ENCODE measurements around the gene ESYT1.

The ESYT1 gene, protein sequence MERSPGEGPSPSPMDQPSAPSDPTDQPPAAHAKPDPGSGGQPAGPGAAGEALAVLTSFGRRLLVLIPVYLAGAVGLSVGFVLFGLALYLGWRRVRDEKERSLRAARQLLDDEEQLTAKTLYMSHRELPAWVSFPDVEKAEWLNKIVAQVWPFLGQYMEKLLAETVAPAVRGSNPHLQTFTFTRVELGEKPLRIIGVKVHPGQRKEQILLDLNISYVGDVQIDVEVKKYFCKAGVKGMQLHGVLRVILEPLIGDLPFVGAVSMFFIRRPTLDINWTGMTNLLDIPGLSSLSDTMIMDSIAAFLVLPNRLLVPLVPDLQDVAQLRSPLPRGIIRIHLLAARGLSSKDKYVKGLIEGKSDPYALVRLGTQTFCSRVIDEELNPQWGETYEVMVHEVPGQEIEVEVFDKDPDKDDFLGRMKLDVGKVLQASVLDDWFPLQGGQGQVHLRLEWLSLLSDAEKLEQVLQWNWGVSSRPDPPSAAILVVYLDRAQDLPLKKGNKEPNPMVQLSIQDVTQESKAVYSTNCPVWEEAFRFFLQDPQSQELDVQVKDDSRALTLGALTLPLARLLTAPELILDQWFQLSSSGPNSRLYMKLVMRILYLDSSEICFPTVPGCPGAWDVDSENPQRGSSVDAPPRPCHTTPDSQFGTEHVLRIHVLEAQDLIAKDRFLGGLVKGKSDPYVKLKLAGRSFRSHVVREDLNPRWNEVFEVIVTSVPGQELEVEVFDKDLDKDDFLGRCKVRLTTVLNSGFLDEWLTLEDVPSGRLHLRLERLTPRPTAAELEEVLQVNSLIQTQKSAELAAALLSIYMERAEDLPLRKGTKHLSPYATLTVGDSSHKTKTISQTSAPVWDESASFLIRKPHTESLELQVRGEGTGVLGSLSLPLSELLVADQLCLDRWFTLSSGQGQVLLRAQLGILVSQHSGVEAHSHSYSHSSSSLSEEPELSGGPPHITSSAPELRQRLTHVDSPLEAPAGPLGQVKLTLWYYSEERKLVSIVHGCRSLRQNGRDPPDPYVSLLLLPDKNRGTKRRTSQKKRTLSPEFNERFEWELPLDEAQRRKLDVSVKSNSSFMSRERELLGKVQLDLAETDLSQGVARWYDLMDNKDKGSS

DNA sequence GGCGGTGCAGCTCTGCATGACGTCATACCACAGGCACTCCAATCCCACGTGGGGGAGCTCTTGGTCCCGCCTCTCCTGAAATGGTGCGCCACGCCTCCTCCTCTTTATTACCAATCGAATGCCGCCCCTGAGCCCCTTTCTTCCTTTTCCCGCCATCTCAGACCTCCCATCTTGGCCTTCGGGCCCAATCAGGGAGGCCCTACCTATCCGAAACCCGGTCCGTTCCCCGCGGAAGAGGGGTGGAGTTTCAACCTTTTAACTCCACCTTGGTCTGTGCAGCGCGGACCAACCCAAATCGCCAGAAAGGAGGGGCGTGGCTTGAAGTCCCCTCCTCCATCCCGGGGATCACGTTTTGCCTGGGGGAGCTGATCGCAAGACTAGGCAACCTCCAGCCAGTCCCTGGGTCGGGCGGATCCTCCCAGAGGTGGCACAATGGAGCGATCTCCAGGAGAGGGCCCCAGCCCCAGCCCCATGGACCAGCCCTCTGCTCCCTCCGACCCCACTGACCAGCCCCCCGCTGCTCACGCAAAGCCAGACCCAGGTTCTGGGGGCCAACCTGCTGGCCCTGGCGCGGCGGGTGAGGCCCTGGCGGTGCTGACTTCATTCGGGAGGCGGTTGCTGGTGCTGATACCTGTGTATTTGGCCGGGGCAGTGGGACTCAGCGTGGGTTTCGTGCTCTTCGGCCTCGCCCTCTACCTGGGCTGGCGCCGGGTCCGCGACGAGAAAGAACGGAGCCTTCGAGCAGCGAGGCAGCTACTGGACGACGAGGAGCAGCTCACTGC, at the start of gene ESYT1:
ESYT1 (plus strand) TSS at position 380 of the 782 bp plus-strand sequence; CDS start at position 433, 53 bp downstream.
- peak; percentile 98 for DNase-seq (ENCODE audit: low spot score)

DNA sequence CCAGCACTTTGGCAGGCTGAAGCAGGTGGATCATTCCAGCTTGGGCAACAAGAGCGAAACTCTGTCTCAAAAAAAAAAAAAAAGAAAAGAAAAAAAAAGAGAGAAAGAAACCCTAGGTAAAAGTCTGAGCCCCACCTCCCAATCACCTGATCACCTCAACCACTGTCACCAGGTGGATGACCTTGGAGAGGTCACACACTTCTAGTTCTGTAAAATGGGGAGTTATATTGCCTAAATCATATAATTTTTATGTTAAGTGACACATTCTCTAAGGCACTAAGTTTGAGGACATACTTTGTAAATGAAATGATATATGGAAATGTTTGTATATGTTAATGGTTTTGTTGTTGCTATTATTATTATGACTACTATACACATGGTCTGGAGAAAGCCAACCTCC, 49.6 kb upstream of the ESYT1 start:
- no peak for DNase-seq (ENCODE audit: low spot score)

DNA sequence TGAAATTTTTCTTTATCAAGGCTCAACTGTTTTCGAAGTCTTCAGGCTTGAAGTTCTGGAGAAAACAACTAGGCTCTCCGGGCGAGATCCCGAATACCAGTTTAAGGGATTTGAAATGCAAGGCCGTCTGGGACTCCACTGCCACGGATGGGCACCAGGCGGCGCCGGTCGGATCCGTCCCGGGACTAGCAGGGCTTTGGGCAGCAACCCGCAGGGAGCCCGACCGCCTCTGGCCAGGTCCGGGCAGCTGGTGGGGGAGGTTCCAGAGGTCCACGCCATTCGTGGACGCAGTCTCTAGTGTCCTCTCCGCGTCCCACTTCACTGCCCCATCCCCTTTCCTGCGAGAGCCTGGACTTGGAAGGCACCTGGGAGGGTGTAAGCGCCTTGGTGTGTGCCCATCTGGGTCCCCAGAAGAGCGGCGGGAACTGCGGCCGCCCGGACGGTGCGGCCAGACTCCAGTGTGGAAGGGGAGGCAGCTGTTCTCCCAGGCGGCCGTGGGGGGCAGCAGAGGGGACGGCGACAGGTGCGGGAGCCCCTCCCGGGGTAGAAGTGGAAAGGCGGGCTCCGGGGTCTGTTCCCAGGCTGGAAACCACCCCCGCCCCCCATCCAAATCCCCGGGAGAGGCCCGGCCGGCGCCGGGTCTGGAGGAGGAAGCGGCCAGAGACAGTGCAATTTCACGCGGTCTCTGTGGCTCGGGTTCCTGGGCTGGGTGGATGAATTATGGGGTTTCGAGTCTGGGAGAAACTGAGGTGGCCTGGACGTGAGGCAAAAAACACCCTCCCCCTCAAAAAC, 48.9 kb upstream of the ESYT1 start:
- peak; percentile 87 for DNase-seq (ENCODE audit: low spot score)

DNA sequence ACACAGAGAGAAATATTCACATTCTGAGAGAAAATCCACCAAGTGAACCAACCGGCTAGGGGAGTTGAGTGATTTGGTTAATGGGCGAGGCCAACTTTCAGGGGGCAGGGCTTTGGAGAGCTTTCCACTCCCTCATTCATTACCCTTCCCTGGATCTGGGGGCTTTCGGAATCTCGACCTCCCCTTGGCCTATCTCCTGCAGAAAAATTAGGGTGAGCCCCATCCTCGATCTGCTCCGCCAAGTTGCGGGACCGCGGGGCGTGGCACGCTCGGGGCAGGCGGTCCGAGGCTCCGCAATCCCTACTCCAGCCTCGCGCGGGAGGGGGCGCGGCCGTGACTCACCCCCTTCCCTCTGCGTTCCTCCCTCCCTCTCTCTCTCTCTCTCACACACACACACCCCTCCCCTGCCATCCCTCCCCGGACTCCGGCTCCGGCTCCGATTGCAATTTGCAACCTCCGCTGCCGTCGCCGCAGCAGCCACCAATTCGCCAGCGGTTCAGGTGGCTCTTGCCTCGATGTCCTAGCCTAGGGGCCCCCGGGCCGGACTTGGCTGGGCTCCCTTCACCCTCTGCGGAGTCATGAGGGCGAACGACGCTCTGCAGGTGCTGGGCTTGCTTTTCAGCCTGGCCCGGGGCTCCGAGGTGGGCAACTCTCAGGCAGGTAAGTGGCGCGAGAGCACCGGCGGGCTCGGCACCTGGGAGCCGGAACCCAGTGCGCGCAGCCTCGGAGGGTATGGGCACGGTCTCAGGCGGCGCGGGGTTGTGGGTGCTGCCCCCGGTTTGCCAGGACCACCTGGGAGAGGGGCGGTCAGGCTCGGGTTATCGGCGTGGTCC, 48.1 kb upstream of the ESYT1 start, which contains the start of gene ERBB3:
ERBB3 (plus strand) TSS at position 443 of the 833 bp plus-strand sequence; CDS start at position 579, 136 bp downstream.
- DNase-seq (ENCODE audit: low spot score): peak; percentile 86

DNA sequence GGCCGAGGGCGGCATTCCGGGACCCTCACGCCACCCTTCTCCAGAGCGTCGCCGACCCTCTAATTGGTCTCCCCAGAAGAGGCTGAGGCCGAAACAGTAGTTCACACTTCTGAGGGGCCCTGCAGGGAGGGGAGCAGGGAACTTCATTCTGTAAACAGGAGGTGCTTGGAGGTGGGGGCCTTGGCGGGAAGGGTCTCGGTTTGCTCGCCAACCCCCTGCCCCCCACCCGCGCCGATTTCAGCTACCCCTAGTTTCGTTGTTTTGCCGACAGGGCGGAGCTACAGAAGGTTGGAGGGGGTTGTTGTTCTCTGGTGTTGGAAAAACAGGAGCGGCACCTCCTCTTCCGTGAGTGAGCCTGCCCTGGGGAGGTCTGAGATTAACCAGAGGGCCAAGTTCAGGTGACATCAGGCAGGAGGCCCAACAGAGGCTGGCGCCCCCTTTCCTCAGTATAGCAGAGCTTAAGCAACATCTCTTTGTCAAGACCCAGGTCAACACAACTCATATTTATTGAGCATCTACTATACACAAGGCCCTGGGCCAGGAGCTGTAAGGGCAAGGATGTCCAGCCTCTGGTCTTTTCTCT, 47.4 kb upstream of the ESYT1 start:
- DNase-seq (ENCODE audit: low spot score): no peak

DNA sequence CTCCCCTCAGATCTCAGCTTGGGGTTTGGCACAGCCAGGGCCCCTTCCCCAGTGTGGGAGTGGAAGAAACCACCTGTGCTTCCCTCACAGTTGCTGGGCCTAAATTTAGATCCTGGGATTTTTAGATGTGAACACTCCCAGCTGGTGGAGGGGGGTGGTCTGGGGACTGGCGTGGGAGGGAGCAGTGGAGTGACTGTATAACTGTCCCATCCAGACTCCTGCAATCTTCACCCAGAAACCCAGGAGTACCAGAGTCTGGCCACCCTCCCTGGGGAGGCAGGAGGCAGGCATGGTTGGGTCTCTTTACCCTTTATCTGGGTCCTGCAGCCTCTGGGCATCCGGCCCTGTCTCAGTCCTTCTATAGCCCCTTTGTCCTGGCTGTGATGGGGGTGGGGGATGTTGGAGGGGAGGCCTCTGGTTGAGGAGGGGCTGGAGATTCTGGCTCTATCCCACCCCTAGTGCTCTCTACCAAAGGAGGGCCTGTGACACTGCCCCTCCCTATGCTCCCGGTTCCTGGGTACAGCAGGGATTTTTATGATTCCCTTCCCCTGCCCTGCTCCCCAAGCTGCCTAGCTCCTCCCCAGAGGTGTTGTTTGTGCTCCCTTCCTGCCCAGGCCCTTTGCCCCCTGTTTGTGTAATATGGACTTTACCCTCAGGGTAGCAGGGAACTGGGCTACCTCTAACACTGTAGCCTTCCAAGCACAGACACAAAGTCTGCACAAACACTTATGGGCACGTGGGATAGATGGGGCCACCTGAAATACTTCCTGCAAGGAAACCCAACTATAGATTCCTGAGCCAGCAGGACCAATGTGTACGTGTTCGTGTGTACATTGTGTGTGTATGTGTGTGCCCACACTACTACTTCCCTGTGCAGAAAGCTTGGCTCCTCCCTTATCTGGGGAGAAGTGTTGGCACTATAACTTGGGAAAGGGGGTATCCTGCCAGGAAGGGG, 46.4 kb upstream of the ESYT1 start:
- peak; percentile 89 for DNase-seq (ENCODE audit: low spot score)

DNA sequence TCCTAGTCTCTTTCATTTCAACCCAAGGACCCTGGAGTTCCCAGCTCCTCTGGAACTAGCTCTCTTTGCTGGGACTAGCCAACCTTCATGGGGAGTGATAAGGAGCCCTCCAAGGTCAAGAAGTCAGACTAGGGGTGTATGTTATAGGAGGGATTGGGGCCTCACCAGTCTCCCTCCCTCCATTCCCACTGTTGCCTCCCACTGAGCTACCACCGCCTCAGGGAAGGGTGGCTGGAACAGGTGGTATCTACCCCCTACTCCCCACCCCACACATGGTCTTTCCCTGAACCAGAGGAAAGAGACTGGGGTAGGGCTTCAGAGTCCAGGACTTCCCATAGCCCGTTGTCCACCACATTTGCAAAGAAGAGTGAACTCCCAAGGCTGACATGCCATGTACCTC, 45.7 kb upstream of the ESYT1 start:
- DNase-seq (ENCODE audit: low spot score): no peak

DNA sequence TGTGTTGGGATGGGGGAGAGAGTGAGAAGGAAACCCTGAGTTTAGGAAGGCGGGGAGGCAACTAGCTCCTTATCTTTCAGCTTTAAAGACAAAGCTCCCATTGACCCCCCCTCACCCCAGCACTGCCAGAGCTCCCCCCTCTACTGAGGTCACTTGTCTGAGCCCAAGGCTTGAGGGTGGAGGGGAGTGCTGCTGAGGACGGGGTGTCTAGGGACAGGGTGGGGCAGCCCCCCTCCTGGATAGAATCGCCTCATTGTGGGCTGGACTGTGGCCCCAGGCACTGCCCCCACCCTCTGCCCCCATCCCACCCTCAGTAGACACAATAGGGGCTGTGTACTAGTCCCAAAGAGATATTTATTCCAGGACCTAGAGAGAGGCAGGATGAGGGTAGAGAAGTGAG, 45.1 kb upstream of the ESYT1 start:
- DNase-seq (ENCODE audit: low spot score): peak; percentile 97

DNA sequence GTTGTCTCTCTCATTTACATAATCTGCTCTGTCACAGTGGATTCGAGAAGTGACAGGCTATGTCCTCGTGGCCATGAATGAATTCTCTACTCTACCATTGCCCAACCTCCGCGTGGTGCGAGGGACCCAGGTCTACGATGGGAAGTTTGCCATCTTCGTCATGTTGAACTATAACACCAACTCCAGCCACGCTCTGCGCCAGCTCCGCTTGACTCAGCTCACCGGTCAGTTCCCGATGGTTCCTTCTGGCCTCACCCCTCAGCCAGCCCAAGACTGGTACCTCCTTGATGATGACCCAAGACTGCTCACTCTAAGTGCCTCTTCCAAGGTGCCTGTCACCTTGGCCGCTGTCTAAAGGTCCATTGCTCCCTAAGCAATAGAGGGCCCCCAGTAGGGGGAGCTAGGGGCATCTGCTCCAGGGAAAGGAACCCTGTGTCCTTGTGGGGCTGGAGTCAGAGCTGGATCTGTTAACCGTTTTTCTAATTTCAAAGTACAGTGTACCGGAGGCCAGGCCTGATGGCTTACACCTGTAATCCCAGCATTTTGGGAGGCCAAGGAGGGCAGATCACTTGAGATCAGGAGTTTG, 43.0 kb upstream of the ESYT1 start:
- DNase-seq (ENCODE audit: low spot score): no peak

DNA sequence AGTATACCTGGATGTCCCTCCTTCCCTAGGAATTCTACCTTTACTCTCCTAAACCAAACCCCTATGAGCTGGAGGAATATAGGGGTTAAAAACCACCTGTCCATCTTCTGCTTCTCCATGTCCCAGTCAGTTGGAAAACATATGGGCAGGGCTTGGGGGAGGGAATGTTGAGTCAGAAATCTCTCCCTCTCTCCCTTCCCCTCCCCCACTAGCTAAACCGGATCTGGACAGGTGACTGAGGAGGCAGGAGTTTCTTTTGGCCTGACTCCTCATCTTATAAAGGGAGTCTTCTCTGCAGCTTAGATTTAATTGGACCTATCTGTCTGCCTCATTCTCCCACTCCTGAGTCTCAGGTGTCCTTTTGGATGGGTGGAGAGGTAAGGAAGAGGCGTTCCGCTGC, 42.0 kb upstream of the ESYT1 start:
- DNase-seq (ENCODE audit: low spot score): no peak

DNA sequence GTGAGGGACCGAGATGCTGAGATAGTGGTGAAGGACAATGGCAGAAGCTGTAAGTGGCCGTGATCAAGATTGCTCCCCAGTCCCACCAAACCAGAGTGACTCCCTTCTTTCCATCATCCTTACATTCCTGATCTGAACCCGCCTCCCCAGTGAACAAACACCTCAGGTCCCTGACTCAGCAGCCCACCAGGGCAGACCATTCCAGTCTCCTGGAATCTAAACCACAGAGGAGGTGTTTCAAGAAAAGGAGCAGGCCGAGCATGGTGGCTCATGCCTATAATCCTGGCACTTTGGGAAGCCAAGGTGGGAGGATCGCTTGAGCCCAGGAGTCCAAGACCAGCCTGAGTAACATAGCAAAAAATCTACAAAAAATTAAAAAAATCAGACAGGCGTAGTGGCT, 41.5 kb upstream of the ESYT1 start:
- DNase-seq (ENCODE audit: low spot score): no peak

DNA sequence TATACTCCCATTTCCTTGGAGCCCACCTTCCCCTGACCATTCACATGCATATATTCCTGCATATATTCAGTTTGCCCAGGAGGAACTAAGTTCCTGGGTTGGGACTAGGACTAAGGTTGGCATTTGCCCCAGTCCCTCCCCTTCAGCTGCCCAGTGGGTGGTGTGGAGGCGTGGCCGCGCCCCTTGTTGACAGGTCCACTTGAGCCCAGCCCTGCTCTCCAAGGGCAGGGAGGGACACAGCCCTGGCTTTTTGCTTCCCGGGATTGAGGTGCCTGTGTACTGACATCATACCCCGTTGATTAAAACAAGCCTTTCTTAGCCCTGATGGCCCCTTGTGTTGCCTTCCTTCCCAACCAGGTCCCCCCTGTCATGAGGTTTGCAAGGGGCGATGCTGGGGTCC, 40.8 kb upstream of the ESYT1 start:
- no peak for DNase-seq (ENCODE audit: low spot score)

DNA sequence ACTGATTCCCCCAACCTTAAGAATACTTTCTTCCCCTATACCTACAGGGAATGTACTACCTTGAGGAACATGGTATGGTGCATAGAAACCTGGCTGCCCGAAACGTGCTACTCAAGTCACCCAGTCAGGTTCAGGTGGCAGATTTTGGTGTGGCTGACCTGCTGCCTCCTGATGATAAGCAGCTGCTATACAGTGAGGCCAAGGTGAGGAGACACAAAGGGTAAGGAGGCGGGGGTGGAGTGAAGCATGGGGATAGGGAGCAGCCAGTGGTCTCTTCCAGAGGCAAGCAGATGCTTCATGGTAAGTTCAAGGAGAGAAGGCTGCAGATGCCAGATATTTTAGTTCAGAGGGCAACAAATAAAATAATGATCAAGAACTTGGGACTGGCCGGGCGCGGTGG, 30.3 kb upstream of the ESYT1 start:
- no peak for DNase-seq (ENCODE audit: low spot score)

DNA sequence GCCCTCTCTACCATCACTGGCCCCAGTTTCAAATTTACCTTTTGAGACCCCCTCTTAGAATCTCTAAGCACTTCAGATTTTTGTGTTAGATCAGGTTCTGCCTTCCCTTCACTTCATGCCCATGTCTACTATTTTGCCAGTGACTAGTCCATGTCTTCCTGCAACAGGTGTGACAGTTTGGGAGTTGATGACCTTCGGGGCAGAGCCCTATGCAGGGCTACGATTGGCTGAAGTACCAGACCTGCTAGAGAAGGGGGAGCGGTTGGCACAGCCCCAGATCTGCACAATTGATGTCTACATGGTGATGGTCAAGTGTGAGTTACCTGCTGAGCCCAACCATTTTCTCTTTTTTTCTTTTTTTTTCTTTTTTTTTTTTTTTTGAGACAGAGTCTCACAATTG, 29.5 kb upstream of the ESYT1 start:
- no peak for DNase-seq (ENCODE audit: low spot score)

DNA sequence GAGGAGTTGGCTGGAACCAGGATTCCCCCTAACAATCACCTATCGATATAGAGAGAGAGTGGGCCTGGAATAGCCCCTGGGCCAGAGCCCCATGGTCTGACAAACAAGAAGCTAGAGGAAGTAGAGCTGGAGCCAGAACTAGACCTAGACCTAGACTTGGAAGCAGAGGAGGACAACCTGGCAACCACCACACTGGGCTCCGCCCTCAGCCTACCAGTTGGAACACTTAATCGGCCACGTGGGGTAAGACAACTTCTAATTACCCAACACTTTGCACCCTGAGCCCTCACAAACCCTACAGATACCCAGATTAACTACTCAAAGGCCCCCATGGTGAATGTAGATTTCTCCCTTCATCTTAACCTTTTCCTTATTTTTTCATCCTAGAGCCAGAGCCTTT, 28.3 kb upstream of the ESYT1 start:
- DNase-seq (ENCODE audit: low spot score): no peak

DNA sequence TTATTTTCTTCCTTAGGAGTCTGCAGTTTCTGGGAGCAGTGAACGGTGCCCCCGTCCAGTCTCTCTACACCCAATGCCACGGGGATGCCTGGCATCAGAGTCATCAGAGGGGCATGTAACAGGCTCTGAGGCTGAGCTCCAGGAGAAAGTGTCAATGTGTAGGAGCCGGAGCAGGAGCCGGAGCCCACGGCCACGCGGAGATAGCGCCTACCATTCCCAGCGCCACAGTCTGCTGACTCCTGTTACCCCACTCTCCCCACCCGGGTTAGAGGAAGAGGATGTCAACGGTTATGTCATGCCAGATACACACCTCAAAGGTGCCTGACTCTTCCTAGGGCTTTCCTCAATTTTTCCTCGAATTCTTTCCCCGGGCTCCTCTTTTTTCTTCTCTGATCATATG, 27.0 kb upstream of the ESYT1 start:
- no peak for DNase-seq (ENCODE audit: low spot score)

DNA sequence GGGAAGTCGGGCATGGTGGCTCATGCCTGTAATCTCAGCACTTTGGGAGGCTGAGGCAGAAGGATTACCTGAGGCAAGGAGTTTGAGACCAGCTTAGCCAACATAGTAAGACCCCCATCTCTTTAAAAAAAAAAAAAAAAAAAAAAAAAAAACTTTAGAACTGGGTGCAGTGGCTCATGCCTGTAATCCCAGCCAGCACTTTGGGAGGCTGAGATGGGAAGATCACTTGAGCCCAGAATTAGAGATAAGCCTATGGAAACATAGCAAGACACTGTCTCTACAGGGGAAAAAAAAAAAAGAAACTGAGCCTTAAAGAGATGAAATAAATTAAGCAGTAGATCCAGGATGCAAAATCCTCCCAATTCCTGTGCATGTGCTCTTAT, 25.4 kb upstream of the ESYT1 start:
- no peak for DNase-seq (ENCODE audit: low spot score)

DNA sequence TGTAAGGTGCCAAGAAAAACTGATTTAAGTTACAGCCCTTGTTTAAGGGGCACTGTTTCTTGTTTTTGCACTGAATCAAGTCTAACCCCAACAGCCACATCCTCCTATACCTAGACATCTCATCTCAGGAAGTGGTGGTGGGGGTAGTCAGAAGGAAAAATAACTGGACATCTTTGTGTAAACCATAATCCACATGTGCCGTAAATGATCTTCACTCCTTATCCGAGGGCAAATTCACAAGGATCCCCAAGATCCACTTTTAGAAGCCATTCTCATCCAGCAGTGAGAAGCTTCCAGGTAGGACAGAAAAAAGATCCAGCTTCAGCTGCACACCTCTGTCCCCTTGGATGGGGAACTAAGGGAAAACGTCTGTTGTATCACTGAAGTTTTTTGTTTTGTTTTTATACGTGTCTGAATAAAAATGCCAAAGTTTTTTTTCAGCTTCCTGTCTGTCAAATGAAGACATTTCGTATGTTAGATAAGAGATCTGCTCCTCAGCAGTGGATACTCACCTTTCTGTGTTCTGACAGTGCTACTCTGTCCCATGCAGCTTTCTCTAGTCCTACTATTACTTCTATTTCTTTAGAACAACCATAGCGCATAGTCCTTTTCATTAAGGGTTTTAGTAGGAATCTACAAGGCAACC, 24.9 kb upstream of the ESYT1 start:
- DNase-seq (ENCODE audit: low spot score): no peak
